Spinal cord (tissue), 4 donors: Measurements from ENCODE around the gene SLC26A3. TPM values are rescaled to one million over a fixed set of nuclear protein-coding genes. Genes with fewer than 3 reads are reported as not detected.

Experiments
- polyA plus RNA-seq, 2 donors: library from polyadenylated mRNA; unstranded; fragments of 120-200 nt; gene quantifications; one replicate each; pipeline ENCODE4 v1.2.1, GENCODE V29; 2013; ENCODE audit not compliant: insufficient read length in 2 of 2
- total RNA-seq, 2 donors: library from RNA; depleted of rRNA in 1 of 2; stranded (reverse); fragments of 120-200 nt in 1 of 2; fragments of >200 nt in 1 of 2; gene quantifications; one replicate each; pipeline versions ENCODE4 v1.2.3 to v1.2.4, GENCODE V29; 2013 to 2014

SLC26A3 gene
- total and polyA plus RNA-seq, 4 donors, result not detected

Other genes with a start within 250 kb of the SLC26A3 start
- gene COG5, start 239.3 kb downstream of the SLC26A3 start, total RNA-seq, result 10 to 100 TPM; 38.1 to 48.2 TPM
- 10 to 100 TPM; 18.9 to 24.9 TPM for gene COG5, start 239.3 kb downstream of the SLC26A3 start, polyA plus RNA-seq
- gene DUS4L, start 239.3 kb downstream of the SLC26A3 start, total RNA-seq, result 10 to 100 TPM; 11.1 to 16.2 TPM
- gene DUS4L, start 239.3 kb downstream of the SLC26A3 start, polyA plus RNA-seq, result 10 to 100 TPM; 14.8 to 16.3 TPM
- 10 to 100 TPM; 74.3 to 85.4 TPM for gene BCAP29, start 223.0 kb downstream of the SLC26A3 start, total RNA-seq
- gene BCAP29, start 223.0 kb downstream of the SLC26A3 start, polyA plus RNA-seq, result 10 to 100 TPM; 48.7 to 66.0 TPM
- gene SLC26A4, start 142.4 kb downstream of the SLC26A3 start, total RNA-seq, result 1 to 10 TPM in 1 of 2 donors, under 1 TPM in 1; 0.99 to 1.3 TPM
- gene SLC26A4, start 142.4 kb downstream of the SLC26A3 start, polyA plus RNA-seq, result under 1 TPM; 0.77 to 0.86 TPM
- gene CBLL1, start 59.1 kb downstream of the SLC26A3 start, total RNA-seq, result 10 to 100 TPM; 28.9 to 29.9 TPM
- 10 to 100 TPM; 28.7 to 33.7 TPM for gene CBLL1, start 59.1 kb downstream of the SLC26A3 start, polyA plus RNA-seq
- gene DLD, start 88.0 kb upstream of the SLC26A3 start, total RNA-seq, result 10 to 100 TPM; 56.1 to 98.5 TPM
- gene DLD, start 88.0 kb upstream of the SLC26A3 start, polyA plus RNA-seq, result 10 to 100 TPM; 84.9 to 92.7 TPM
- 100 to 1,000 TPM; 158 to 312 TPM for gene LAMB1, start 199.9 kb upstream of the SLC26A3 start, total RNA-seq
- 100 to 1,000 TPM in 1 of 2 donors, 10 to 100 TPM in 1; 84.4 to 199 TPM for gene LAMB1, start 199.9 kb upstream of the SLC26A3 start, polyA plus RNA-seq